ENCODE data around the gene HJV. TPM values are rescaled to one million over a fixed set of nuclear protein-coding genes. Genes with fewer than 3 reads are reported as not detected.
A peak's percentile ranks its signal among the peaks of the same experiment; 100 is the strongest.

Gene HJV
- total and polyA plus RNA-seq, 7 donors, result not detected

- H3K36me3 ChIP-seq, result no peaks in the 10 kb centered on the region
- no peak overlapping the region for H3K27ac ChIP-seq
- H3K4me1 ChIP-seq, result peaks cover 0 to 18% (median 8%) of the 10 kb centered on the region in 4 donors
- H3K27me3 ChIP-seq, result peaks cover 0 to 31% (median 0%) of the 10 kb centered on the region in 3 donors
- intact Hi-C loops (cut with DNase I), result no loop called here
- H3K9me3 ChIP-seq, result no peaks in the 10 kb centered on the region
- DNase-seq, result no peak
- TF ChIP-seq, protein P1, sequence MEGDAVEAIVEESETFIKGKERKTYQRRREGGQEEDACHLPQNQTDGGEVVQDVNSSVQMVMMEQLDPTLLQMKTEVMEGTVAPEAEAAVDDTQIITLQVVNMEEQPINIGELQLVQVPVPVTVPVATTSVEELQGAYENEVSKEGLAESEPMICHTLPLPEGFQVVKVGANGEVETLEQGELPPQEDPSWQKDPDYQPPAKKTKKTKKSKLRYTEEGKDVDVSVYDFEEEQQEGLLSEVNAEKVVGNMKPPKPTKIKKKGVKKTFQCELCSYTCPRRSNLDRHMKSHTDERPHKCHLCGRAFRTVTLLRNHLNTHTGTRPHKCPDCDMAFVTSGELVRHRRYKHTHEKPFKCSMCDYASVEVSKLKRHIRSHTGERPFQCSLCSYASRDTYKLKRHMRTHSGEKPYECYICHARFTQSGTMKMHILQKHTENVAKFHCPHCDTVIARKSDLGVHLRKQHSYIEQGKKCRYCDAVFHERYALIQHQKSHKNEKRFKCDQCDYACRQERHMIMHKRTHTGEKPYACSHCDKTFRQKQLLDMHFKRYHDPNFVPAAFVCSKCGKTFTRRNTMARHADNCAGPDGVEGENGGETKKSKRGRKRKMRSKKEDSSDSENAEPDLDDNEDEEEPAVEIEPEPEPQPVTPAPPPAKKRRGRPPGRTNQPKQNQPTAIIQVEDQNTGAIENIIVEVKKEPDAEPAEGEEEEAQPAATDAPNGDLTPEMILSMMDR (IDR thresholded peaks at IDR 0.05), result no peak
- TF ChIP-seq EP300 (IDR thresholded peaks at IDR 0.05), result no peak
- TF ChIP-seq POLR2AphosphoS5 (IDR thresholded peaks at IDR 0.05), result no peak
- no peak for TF ChIP-seq POLR2A (IDR thresholded peaks at IDR 0.05)
- 91% methylated on average over 4 of the region's 4 CpGs for WGBS, 2 donors
- no peak overlapping the region for H3K4me3 ChIP-seq
Measured at GRCh38 chr1:146020058-146021049, 1.2 kb downstream of the HJV start.

DNA sequence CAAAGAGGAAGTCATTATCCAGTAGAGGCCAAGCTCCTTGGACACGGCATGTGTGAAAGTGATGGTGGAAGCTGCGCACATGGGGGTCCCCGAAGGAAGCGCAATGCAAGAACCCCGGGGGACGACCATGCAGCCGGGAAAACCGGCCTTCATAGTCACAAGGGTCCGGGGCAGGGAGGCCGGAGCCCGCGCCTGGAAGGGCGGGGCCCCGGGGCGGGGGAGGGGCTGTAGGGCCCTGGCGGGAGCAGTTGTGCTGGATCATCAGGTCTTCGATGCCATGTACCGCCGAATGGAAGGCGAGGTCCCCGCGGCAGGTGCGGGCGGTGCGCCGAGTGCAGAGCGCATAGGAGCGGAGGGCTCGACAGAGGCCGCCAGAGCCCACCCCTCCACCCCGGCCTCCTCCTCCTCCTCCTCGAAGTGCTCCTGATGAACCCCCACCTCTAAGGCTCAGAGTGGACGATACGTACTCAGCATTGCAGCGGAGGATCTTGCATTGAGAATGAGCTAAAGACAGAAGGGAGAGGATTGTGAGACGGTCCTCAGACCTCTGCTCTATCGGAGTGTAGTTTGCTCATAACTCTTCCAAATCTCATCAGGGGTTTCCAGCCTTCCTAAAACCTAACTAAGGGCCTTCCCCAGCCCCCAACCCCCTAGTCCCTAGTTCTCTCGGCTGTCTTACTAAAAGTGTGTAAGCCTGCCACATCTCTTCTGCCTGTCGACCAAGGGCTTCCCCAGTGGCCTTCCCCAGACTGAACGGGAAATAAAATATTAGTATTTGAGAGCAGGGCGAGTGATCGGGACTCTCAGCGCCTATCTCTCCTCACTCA, 2.1 kb downstream of the HJV start:
- Histone ChIP-seq H3K9me3 (no peaks in the 10 kb centered on the region), H3K4me1 (peaks cover 0 to 18% (median 8%) of the 10 kb centered on the region in 4 donors), H3K27me3 (peaks cover 0 to 31% (median 0%) of the 10 kb centered on the region in 3 donors), H3K36me3 (no peaks in the 10 kb centered on the region), H3K27ac (no peak overlapping the region), H3K4me3 (peak overlapping the region in 3 of 4 donors; percentile 17 to 38 (median 37))
- TF ChIP-seq, protein P1 (IDR thresholded peaks at IDR 0.05), result no peak
- TF ChIP-seq EP300 (IDR thresholded peaks at IDR 0.05), result no peak
- TF ChIP-seq POLR2AphosphoS5 (IDR thresholded peaks at IDR 0.05), result no peak
- no peak for TF ChIP-seq POLR2A (IDR thresholded peaks at IDR 0.05)
- 19 to 20% methylated on average over 43 of the region's 43 CpGs for WGBS, 2 donors
- intact Hi-C loops (cut with DNase I), result no loop called here
- no peak for DNase-seq

DNA sequence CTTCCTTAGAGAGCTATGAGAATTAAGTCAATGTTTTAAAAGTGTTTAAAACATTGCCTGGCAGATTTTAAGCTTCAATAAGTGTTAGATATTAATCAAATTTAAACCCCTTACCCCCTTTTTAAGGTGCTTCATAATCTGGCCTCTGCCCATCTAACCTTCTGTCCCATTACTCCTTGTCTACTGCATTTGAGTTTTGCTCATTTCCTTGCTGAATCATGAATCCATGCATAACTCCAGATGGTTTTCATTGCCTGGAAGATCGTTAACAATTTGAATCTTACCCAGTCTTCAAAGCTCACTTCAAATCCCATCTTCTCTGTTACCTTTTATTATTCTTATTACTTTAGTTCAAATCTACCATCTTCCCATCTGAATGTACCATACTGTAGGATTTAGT, 4.6 kb downstream of the HJV start:
- DNase-seq, result no peak
- no peaks in the 10 kb centered on the region for H3K9me3 ChIP-seq
- no peak overlapping the region for H3K27ac ChIP-seq
- intact Hi-C loops (cut with DNase I), result no loop called here
- TF ChIP-seq POLR2A (IDR thresholded peaks at IDR 0.05) (no peak), EP300 (IDR thresholded peaks at IDR 0.05) (no peak), POLR2AphosphoS5 (IDR thresholded peaks at IDR 0.05) (no peak)
- TF ChIP-seq, protein P1 (IDR thresholded peaks at IDR 0.05), result no peak
- H3K4me1 ChIP-seq, result peaks cover 0 to 18% (median 11%) of the 10 kb centered on the region in 4 donors
- H3K27me3 ChIP-seq, result peaks cover 0 to 20% (median 0%) of the 10 kb centered on the region in 3 donors
- no peak overlapping the region for H3K4me3 ChIP-seq
- WGBS, 2 donors, result 52 to 75% methylated on average over 1 of the region's 1 CpG
- no peaks in the 10 kb centered on the region for H3K36me3 ChIP-seq

GRCh38 chr1:146013559-146013922, 8.0 kb downstream of the HJV start:
- no peaks in the 10 kb centered on the region for H3K9me3 ChIP-seq
- no peak for DNase-seq
- TF ChIP-seq POLR2A (IDR thresholded peaks at IDR 0.05), result no peak
- TF ChIP-seq, protein P1 (IDR thresholded peaks at IDR 0.05), result no peak
- no peak for TF ChIP-seq POLR2AphosphoS5 (IDR thresholded peaks at IDR 0.05)
- no peak for TF ChIP-seq EP300 (IDR thresholded peaks at IDR 0.05)
- H3K4me3 ChIP-seq, result no peak overlapping the region
- H3K4me1 ChIP-seq, result peaks cover 0 to 7% (median 3%) of the 10 kb centered on the region in 4 donors
- no peaks in the 10 kb centered on the region for H3K36me3 ChIP-seq
- 84 to 91% methylated on average over 6 of the region's 6 CpGs for WGBS, 2 donors
- intact Hi-C loops (cut with DNase I), result loop anchor here (1.0 to 5.0 kb wide), 4 partner anchors 36 to 169 kb away; partner anchors contain the start of genes ITGA10 and NUDT17
- no peak overlapping the region for H3K27ac ChIP-seq
- no peaks in the 10 kb centered on the region for H3K27me3 ChIP-seq
